Stimulated activated CD8-positive, alpha-beta memory T cell treated with anti-CD3 and anti-CD28 coated beads, Interleukin-4, amount 100 ng/mL, for 48 hours (primary cell): ENCODE measurements around the gene INPP5F.
"Not testable (repeated sequence)": the region's sequence is repeated elsewhere in the genome, so short reads cannot be mapped to it uniquely, and the experiment has no call there.

Experiments
- DNase-seq: peaks from one replicate; pipeline ENCODE4 v3.0.0-alpha.2; 2020

INPP5F gene

DNA sequence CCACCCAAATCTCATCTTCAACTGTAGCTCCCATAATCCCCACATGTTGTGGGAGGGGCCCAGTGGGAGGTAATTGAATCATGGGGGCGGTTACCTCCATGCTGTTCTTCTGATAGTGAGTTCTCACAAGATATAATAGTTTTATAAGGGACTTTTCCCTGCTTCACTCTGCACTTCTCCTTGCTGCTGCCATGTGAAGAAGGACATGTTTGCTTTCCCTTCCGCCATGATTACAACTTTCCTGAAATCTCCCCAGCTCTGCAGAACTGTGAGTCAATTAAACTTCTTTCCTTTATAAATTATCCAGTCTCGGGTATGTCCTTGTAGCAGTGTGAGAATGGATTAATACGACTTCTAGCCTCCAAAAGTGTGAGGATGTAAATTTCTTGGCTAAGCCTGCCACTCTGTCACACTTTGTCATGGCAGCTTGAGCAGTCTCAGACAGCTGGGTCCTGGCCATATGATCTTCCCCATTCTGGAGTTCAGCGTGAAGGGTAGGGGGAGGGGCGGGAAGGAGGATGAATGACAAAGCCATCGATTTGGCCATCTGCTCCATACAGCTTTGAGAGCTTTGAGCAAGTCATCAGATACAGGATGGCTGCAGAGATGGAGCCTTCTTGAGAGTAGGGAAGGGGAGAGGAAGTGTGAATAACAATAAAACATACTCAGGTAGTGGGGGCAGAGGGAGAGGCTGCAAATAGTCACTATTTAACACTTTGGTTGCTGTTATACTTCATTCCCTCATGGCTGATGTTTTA is 19.1 kb upstream of the INPP5F start:
- no peak for DNase-seq

GRCh38 chr10:119707331-119707730 is 18.5 kb upstream of the INPP5F start:
- peak; percentile 49 for DNase-seq

DNA sequence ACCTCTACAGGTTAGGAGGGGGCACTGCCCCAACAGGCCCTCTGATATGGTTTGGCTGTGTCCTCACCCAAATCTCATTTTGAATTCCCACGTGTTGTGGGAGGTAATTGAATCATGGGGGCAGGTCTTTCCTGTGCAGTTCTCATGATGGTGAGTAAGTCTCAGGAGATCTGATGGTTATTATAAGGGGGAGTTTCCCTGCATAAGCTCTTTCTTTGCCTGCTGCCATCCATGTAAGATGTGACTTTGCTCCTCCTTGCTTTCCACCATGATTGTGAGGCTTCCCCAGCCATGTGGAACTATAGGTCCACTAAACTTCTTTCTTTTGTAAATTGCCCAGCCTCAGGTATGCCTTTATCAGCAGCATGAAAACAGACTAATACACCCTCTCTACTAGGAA is 14.9 kb upstream of the INPP5F start:
- not testable (repeated sequence) for DNase-seq

DNA sequence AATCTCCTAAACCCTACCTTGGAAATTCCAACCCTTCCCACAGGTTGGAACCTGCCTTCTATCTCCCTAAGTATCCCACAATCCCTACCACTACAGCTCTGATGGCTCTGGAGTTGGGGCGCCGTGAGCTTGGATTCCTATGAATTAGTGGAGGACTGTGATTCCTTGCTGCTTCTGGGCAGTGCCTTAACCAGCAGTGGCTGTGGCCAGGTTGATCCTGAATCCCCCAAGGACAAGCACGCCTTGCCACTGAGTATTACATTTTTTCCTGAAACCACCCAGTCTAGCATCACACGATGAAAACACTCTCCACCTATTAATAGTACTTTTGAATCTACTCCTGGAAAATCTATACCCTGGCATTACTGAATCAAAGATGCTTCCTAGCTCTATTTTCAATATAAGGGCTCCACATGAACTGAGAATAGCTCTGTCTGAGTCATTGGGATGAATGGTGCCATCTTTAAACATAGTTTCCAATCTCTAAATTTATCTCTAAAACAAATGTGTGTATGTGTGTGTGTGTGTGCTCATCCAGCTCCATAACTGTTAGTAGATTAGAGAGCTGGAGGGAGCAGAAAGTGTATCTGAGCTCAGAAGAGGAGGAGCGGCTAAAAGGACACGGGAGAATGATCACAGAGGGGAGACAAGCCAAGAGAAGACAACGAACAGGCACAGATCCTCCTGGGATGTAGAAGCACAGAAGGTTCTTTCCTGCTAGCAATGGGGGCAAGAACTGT is 11.9 kb upstream of the INPP5F start:
- DNase-seq, result no peak

DNA sequence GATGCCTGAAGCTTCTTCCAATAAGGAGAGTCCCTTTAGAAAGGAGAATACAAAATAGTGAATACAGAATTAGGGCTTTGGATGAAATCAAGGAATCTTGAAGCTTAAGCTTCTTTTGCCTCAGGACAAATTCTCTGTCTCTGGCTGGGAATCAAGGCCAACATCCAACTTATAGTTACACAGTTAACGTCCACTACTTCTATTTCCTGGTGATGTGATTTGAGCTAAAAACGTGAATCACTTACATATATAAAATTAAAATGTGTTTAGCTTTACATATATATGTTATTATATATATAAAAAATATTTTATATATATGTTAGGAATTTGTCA is 11.4 kb upstream of the INPP5F start:
- no peak for DNase-seq

DNA sequence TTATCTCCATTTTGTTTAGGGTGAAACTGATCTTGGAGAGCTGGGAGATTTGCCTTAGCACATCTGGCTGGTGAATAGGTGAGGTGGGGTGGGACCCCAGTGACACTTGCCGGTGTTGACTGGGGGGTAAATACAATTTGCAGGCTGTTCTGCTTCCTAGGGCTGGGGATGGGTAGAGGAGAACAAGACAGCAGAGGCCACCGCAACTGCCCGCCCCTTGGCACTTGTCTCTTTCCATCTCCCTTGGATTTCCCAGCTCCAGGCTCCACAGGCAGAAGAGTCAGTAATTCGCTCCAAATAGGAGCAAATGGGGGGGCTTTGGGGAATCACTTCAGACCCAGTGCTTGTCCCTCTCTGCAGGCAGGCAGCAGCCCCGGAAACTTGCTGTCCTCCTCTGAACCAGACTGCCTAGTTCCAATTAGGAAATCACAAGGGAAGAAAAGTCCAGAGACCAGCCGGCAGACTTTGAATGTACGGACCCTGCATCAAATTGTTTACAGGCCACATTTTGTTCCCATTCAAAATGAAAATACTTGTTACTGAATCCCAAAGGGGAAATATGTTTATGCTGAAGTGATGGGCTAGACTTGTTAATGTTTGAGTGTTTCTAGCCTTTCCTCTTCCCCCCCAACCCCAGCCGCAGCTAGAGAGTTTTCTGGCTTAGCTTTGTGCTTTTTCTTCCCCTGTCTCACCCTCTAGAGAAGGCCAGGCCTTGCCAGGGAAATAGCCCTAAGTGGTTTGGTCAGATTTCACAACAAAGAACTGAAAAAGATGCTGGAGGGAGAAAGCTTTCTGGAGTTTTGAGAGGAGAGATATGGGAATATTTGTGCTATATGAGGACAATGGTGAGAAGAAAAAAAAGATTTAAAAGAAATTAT is 10.0 kb upstream of the INPP5F start:
- no peak for DNase-seq

DNA sequence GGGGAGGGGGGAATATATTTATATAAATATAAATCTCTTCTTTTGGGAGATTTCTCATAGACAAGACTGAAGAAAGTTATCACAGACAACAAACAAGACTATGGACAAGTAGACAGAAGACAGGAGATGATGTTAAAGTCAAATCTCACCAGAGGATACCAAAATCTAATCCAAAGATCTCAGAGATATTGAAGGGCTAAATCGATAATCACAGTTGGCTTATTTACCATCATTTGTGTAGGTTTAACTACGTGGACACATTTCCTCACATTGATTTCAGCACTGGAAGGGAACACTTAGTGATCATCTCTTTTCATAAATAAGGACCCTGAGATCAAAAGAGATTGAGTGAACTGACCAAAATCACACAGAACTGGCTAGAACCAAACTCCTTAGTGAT is 2.7 kb upstream of the INPP5F start:
- no peak for DNase-seq

- DNase-seq, result no peak
Measured at GRCh38 chr10:119723624-119724023, 2.2 kb upstream of the INPP5F start.

DNA sequence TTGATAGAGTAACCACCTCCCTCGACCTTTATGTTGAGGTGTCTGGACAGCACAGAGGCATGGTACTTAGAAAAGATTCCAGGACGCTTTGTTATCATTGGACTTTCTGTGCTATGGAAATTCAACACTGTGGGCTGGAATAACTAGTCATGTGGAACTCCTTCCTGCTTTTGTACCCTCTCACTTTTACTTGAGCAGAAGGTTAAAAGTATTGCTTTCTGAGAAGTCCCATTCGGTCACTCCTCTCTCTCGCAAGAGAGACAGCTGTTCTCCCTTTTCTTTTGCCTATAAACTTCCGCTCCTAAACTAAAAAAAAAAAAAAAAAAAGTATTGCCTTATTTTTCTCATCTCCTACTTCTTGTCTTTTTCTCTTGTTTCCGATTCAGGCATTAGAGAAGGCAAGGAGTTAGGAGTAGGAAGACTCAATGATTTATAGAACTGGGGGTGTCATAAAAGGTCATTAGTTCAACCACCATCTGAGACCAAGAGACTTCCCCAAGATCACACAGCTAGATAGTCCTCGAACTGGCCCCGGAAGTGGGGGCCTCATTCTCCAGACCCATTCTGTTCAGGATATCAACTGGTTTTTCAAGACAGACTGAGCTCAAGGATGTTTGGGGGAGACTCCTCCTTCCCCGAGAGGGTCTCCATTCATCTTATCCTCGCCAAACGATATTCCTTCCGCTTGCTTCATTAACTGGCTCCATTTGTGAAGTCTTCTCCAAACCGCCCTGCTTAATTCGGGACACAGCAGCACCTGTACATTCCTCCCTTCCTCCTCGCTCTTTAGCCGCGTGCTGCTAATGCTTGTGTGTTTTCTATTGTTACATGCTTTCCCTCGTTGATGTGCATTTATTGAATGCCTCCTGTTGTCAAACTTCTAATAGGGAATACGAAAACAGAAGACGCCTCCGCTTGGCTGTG is 995 bp upstream of the INPP5F start:
- no peak for DNase-seq

- no peak for DNase-seq
Measured at GRCh38 chr10:119725517-119725827, 378 bp upstream of the INPP5F start.

GRCh38 chr10:119726676-119727261 is 919 bp downstream of the INPP5F start:
- DNase-seq, result no peak

- DNase-seq, result no peak
Measured at GRCh38 chr10:119728172-119728800, 2.4 kb downstream of the INPP5F start.

- no peak for DNase-seq
Measured at GRCh38 chr10:119734396-119735332, 8.8 kb downstream of the INPP5F start.

DNA sequence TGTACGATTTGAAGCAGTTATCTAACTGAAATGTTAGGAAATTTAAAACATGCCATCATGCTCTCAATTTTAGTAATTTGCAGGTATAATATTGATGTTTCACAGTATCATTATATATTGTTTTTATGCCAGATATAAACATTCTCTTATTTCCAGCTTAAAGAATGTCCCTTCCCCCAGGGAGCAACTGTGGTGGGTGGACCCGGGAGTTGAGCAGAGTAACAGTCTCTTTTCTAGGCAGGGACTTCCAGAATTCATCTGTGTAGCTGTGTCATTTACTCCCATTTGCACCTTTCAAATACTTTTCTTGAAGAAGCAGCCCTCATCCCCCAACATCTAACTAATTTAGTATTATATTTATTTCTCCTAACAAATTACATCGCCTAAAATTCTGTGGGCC is 9.6 kb downstream of the INPP5F start:
- DNase-seq, result no peak

GRCh38 chr10:119736220-119736619 is 10.4 kb downstream of the INPP5F start:
- DNase-seq, result no peak

DNA sequence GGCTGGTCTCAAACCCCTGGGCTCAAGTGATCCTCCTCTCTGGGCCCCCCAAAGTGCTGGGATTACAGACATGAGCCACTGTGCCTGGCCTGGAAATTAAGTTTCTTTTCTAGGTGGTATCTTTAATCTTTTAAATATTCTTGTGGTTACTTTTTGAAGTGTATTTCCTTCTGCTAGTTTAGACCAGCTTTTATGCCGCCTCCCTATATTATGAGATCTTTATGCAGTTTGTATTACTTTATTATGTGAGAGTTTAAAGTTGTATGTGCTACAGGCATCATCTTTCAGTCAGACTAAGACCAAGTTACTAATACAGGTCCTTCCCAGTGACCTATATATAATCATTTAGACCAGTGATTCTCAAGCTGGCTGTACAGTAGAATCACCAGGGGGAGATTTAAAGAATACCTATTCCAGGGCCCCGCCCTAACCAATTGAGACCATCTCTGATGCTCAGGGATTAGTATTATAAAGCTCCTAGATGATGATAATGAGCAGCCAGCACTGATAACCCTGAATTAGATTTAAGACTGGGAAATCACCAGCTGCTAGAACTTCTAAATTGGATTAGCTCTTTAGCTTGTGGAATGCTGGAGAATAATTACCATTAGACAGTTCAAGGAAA is 11.3 kb downstream of the INPP5F start:
- no peak for DNase-seq

DNA sequence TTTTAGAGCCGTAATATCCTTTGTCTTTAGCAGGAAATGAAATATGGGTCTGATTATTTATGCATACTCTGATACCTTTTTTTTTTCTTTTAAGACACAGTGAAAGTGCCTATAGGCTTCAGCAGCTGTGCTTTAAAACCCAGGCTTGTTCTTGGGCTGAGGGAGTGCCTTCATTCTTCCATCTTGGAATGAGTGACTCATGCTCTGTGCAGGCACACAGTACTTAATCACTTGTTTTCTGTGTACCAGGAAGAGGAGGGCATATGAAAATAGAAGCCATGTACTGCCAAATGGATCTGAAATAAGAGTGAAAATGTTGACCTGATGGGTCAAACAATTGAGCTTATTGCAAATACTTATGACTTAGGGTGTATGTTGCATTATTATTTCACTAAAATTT is 12.0 kb downstream of the INPP5F start:
- DNase-seq, result no peak

- DNase-seq, result no peak
Measured at GRCh38 chr10:119738962-119739361, 13.1 kb downstream of the INPP5F start.

DNA sequence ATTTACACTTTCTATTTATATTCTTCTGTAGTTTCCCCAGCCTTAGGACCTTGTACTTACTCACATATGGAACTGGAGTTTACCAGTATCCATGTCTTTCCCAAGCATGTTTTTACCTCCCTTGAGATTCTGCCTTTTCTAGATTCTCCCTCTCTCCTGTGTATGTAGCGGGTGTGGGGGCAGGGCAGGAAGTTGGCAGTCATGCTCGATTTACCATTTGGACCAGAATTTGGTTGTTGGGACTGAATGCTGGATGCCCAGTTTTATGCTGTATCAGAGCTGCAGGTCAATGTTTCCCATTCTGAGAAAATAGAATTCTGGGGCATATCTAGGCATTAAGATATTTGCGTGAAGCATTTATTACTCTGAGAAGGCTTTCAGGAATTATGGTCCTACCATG is 14.2 kb downstream of the INPP5F start:
- no peak for DNase-seq
